ENCODE data around the gene KCNE1.

DNA sequence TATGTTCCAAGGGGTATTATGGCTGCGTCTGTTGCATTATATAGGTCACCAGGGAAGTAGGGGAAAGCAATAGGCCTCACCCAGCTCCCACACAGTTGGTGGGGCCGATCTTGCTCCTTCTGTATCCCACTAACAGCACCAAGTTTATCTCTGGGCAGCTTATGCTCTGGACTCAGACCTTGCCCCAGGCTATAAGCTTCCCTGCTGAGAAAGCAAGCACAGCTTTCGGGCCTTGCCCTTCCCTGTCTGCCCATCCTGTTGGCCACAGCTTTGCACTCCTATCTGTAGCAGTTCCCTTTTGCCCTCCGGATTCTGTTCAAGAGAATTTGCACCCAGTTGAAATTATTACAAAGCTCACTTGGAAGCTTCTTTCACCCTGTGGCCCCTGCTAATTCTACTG, 12.9 kb downstream of the KCNE1 start:
- TF ChIP-seq EZH2 (optimal IDR thresholded peaks at IDR 0.05; ENCODE audit: low read depth, low read length) (no peak), EZH2phosphoT487 (IDR thresholded peaks at IDR 0.05; ENCODE audit: low read length) (no peak)
- TF ChIP-seq, protein P1, sequence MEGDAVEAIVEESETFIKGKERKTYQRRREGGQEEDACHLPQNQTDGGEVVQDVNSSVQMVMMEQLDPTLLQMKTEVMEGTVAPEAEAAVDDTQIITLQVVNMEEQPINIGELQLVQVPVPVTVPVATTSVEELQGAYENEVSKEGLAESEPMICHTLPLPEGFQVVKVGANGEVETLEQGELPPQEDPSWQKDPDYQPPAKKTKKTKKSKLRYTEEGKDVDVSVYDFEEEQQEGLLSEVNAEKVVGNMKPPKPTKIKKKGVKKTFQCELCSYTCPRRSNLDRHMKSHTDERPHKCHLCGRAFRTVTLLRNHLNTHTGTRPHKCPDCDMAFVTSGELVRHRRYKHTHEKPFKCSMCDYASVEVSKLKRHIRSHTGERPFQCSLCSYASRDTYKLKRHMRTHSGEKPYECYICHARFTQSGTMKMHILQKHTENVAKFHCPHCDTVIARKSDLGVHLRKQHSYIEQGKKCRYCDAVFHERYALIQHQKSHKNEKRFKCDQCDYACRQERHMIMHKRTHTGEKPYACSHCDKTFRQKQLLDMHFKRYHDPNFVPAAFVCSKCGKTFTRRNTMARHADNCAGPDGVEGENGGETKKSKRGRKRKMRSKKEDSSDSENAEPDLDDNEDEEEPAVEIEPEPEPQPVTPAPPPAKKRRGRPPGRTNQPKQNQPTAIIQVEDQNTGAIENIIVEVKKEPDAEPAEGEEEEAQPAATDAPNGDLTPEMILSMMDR (IDR thresholded peaks at IDR 0.05; ENCODE audit: low read length): no peak

Data from MM.1S (cell line).